OCI-LY3 (cell line): Measurements from ENCODE around the gene DDX27.

Experiments
- CTCF ChIP-seq: fragments of 200-600, 300-600 bp; sonication (generic); IDR thresholded peaks from 2 replicates; pipeline ENCODE4 v1.5.1; 2014; ENCODE audit warnings: antibody characterized with exemption, low read length, low read depth
- EZH2phosphoT487 ChIP-seq: fragments of 200-600 bp; shearing (Covaris generic); IDR thresholded peaks from 2 replicates; pipeline ENCODE4 v1.6.1; 2018; ENCODE audit warnings: antibody characterized with exemption, mixed run types, low read depth

- TF ChIP-seq CTCF (no peak), EZH2phosphoT487 (no peak)
Measured at GRCh38 chr20:49203011-49203410, 16.2 kb upstream of the DDX27 start.
